GM13976 (cell line): ENCODE data around the gene AGBL4.

ENCODE experiments used
- DNase-seq: peaks from one replicate; pipeline ENCODE4 v3.0.0; 2012; ENCODE audit warnings: low spot score
- in situ Hi-C: fragments of 300-500 bp; cut with MboI; formaldehyde crosslinking; loops from one replicate; pipeline ENCODE4 v1.12.0; 2022; ENCODE audit warnings: low sequenced_read_pairs, mixed read lengths, inconsistent platforms; ENCODE audit not compliant: unreplicated experiment
- TF ChIP-seq, protein P1 (sequence below): IDR thresholded peaks from 2 replicates; pipeline ENCODE4 v1.5.1; 2012; ENCODE audit warnings: borderline replicate concordance, mild to moderate bottlenecking; ENCODE audit not compliant: insufficient read depth; ENCODE audit errors: extremely low read depth, missing control alignments, control extremely low read depth

The AGBL4 gene

DNA sequence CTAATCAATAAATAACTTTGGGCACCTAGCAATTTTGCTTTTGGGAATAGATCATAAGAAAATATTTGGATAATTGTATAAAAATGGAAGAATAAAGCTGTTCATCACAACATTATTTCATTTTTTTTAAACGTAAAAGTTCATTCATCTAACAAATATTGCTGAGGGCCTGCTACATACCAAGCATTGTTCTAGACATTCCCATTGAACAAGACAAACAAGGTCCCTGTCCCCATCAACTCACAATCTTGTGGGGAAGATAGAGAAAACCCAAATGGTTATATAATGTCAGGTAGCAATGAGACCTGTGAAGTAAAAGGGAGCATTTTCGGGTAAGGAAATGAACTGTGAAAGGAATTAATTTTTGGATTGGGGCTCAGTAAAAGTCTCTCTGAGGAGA is 1193.0 kb downstream of the AGBL4 start:
- in situ Hi-C loops, result no loop called here
- TF ChIP-seq, protein P1, sequence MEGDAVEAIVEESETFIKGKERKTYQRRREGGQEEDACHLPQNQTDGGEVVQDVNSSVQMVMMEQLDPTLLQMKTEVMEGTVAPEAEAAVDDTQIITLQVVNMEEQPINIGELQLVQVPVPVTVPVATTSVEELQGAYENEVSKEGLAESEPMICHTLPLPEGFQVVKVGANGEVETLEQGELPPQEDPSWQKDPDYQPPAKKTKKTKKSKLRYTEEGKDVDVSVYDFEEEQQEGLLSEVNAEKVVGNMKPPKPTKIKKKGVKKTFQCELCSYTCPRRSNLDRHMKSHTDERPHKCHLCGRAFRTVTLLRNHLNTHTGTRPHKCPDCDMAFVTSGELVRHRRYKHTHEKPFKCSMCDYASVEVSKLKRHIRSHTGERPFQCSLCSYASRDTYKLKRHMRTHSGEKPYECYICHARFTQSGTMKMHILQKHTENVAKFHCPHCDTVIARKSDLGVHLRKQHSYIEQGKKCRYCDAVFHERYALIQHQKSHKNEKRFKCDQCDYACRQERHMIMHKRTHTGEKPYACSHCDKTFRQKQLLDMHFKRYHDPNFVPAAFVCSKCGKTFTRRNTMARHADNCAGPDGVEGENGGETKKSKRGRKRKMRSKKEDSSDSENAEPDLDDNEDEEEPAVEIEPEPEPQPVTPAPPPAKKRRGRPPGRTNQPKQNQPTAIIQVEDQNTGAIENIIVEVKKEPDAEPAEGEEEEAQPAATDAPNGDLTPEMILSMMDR, result no peak
- no peak for DNase-seq

DNA sequence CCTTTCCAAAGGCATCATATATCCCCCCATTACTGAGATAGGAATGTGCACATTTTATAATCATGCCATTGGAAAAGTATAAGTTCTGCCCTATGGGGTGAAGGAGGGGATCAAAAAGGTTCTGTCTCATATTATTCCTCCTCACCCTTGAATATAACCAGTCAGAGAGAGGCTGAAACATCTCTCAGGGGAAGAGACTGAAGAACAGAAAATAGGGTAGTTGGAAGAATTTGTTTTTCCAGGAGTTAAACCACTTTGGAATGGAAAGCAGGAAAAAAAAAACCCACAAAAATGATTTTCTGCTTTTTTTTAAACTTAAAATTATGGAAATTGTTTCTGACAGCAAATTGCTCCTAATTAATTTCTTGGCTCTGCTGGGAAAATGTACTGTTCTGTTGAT is 1194.3 kb downstream of the AGBL4 start:
- in situ Hi-C loops, result no loop called here
- no peak for DNase-seq
- TF ChIP-seq, protein P1, result no peak

DNA sequence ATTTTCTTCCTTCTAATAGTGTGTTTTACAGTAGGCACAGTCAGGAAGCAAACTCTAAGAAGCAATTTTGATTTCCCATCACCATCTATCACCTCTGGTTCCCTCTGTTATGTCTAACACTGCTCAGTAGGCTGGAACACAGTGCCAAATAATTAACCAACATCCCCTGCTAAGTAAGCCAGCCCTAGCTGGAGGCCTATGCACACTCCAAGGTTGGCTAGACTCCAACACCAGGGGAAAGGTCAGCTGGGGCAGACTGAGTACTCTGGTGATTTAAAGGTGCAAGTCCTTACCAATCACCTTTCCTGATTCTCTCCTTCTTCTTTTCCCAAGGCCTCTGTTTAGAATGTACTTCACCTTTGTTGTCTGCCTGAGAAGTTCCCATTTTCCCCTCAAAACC is 1200.6 kb downstream of the AGBL4 start:
- DNase-seq, result no peak
- TF ChIP-seq, protein P1, result no peak
- in situ Hi-C loops, result loop anchor here (25.0 kb wide), 1 partner anchor 261 kb away; no protein-coding TSS in a partner anchor

DNA sequence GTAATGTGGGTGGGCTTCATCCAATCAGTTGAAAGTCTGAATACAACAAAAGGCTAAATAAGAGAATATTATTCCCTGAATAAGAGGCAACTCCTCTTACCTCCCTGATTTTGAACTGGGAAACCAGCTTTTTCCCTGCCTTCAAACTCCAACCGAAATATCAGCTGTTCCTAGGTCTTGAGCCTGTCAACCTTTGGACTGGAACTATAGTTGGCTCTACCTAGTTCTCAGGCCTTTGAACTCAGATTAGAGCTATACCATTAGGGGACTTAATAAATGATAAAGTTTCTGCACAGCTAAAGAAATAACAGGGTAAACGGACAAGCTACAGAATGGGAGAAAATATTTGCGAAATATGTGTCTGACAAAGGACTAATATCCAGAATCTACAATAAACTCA is 1203.3 kb downstream of the AGBL4 start:
- TF ChIP-seq, protein P1, result no peak
- in situ Hi-C loops, result loop anchor here (25.0 kb wide), 1 partner anchor 258 kb away; no protein-coding TSS in a partner anchor
- no peak for DNase-seq

DNA sequence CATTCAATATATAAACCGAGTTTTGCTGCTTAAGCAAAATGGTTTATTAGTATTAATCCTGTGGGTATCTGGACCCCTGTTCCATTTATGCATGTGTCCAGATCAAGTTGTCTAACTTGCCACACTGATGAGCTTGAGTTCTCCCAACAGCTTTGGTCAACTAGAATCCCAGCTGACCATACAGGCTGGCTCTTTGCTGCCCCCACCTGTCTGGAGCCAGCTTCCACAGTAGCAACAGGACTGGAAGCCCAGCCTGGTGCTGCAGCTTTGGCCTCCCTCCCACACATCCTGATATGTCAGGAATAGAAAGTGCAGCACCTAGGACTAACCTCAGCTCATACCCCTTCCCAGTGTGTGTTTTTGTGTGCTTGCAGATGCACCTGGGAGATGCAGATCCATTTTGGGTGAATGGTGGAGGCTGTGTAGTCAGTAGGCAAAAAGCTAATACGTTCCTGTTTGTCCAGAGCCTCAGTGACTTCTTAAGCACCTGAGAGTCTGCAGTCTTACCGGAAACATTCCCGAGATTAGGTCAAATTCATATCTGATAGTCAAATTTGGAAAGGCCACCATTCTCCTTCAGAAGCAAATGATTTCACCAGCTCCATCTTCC is 1206.1 kb downstream of the AGBL4 start:
- in situ Hi-C loops, result loop anchor here (10.0 to 25.0 kb wide), 2 partner anchors 133 to 255 kb away; no protein-coding TSS in a partner anchor
- TF ChIP-seq, protein P1, result peak; percentile 85

DNA sequence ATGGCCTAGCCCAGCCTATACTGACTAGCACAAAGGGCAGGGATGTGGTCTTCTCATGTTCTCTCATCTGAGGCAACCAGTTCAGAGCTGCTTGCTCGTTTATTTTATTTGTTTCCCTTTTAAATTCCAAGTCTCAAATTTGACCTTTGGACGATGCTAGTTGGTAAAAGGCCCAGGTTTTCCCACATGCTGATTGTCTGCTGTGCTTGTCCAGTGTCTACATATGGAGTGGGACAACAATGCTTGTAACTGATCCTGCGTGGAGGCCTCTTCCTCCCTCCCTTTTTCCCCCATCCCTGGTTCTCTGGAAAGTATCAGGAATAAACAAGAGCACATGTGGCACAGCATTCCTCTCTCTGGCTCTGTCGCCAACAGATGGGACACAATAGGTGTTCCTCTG is 1213.0 kb downstream of the AGBL4 start:
- no peak for DNase-seq
- TF ChIP-seq, protein P1, result no peak
- in situ Hi-C loops, result loop anchor here (10.0 to 25.0 kb wide), 2 partner anchors 126 to 248 kb away; no protein-coding TSS in a partner anchor

More for the DNA sequence above, 1206.1 kb downstream of the AGBL4 start:
- DNase-seq, result peak; percentile 37

DNA sequence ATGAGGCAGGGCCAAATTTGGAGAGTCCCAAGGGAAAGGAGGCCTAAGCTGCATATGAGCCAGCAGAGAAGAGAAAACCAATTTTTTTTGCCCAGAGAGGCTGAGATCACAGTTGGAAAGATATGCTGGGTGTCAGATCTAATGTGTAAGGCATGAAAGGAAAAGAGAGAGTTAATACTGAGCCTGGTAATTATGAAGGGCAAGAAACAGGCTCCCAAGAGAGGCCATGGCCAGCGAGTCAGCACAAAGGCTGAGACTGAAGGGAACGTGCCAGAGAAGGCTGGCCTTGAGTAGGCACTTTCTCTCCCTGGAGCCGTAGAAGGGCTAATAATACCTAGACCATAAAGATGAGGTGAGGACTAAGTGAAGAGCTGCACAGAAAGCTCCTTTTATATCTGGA is 1215.3 kb downstream of the AGBL4 start:
- DNase-seq, result no peak
- in situ Hi-C loops, result loop anchor here (25.0 kb wide), 1 partner anchor 246 kb away; no protein-coding TSS in a partner anchor
- TF ChIP-seq, protein P1, result no peak
